Liver (tissue), 9 donors: ENCODE measurements around the gene FHOD1. TPM values are rescaled to one million over a fixed set of nuclear protein-coding genes. Genes with fewer than 3 reads are reported as not detected.

Source experiments
- DNase-seq: peaks from one replicate; pipeline ENCODE4 v3.0.0-alpha.2; 2017; ENCODE audit warnings: low spot score
- H3K27ac ChIP-seq, 2 donors: one replicate each; pipeline ENCODE4 v1.7.0; 2013; ENCODE audit warnings: inconsistent platforms in 2 of 2, low read length in 2 of 2, control low read depth in 1 of 2, low read depth in 1 of 2, mild to moderate bottlenecking in 1 of 2
- H3K27me3 ChIP-seq, 4 donors: one replicate each; pipeline versions ENCODE4 v1.6.1 to v1.7.0; 2013; ENCODE audit warnings: low read length in 3 of 4, inconsistent platforms in 1 of 4, mild to moderate bottlenecking in 1 of 4, moderate library complexity in 1 of 4; ENCODE audit not compliant: control insufficient read depth in 4 of 4, insufficient read depth in 4 of 4
- H3K36me3 ChIP-seq, 4 donors: one replicate each; pipeline versions ENCODE4 v1.6.1 to v1.7.0; 2013; ENCODE audit warnings: low read length in 3 of 4, mild to moderate bottlenecking in 3 of 4, low read depth in 1 of 4, moderate library complexity in 1 of 4; ENCODE audit not compliant: control insufficient read depth in 4 of 4, insufficient read depth in 3 of 4
- H3K4me1 ChIP-seq, 4 donors: one replicate each; pipeline versions ENCODE4 v1.6.1 to v1.7.0; 2013; ENCODE audit warnings: low read length in 3 of 4, mild to moderate bottlenecking in 3 of 4, moderate library complexity in 1 of 4; ENCODE audit not compliant: control insufficient read depth in 4 of 4, insufficient read depth in 4 of 4
- H3K4me3 ChIP-seq, 3 donors: one replicate each; pipeline versions ENCODE4 v1.6.1 to v1.7.0; 2013; ENCODE audit warnings: low read length in 3 of 3, control low read depth in 1 of 3, low read depth in 1 of 3, mild to moderate bottlenecking in 1 of 3
- H3K9ac ChIP-seq, 2 donors: one replicate each; pipeline ENCODE4 v1.7.0; 2013; ENCODE audit warnings: low read length in 2 of 2, mild to moderate bottlenecking in 2 of 2, moderate library complexity in 2 of 2, control low read depth in 1 of 2, low read depth in 1 of 2
- H3K9me3 ChIP-seq, 4 donors: one replicate each; pipeline versions ENCODE4 v1.6.1 to v1.7.0; 2013; ENCODE audit warnings: low read length in 3 of 4; ENCODE audit not compliant: control insufficient read depth in 4 of 4
- ATF3 ChIP-seq: IDR thresholded peaks from 2 replicates; pipeline ENCODE4 v1.6.1; 2016; ENCODE audit warnings: antibody characterized with exemption
- CTCF ChIP-seq: fragments of 150-350 bp; IDR thresholded peaks from 2 replicates; pipeline ENCODE4 v1.5.1; 2017; ENCODE audit warnings: improper control_type of control experiment, low read depth, low read length; ENCODE audit not compliant: missing input control
- FOXA1 ChIP-seq: IDR thresholded peaks from 2 replicates; pipeline ENCODE4 v1.6.1; 2016; ENCODE audit warnings: antibody characterized with exemption
- FOXA2 ChIP-seq: IDR thresholded peaks from 2 replicates; pipeline ENCODE4 v1.6.1; 2016; ENCODE audit warnings: antibody characterized with exemption
- GABPA ChIP-seq, 2 donors: IDR thresholded peaks in 1 of 2; conservative IDR thresholded peaks in 1 of 2; 2 replicates each; pipeline ENCODE4 v1.6.1; 2016; ENCODE audit warnings: antibody characterized with exemption in 2 of 2, mild to moderate bottlenecking in 1 of 2, moderate library complexity in 1 of 2
- HNF4A ChIP-seq, 2 donors: conservative IDR thresholded peaks; 2 replicates each; pipeline ENCODE4 v1.6.1; 2016; ENCODE audit warnings: antibody characterized with exemption in 2 of 2, mild to moderate bottlenecking in 2 of 2
- HNF4G ChIP-seq: IDR thresholded peaks from 2 replicates; pipeline ENCODE4 v1.6.1; 2016; ENCODE audit warnings: antibody characterized with exemption
- JUND ChIP-seq, 2 donors: IDR thresholded peaks; 2 replicates each; pipeline ENCODE4 v1.6.1; 2016; ENCODE audit warnings: antibody characterized with exemption in 2 of 2
- MAX ChIP-seq: IDR thresholded peaks from 2 replicates; pipeline ENCODE4 v1.6.1; 2016; ENCODE audit warnings: antibody characterized with exemption
- NR2F2 ChIP-seq: IDR thresholded peaks from 2 replicates; pipeline ENCODE4 v1.6.1; 2016; ENCODE audit warnings: antibody characterized with exemption
- RAD21 ChIP-seq, 2 donors: IDR thresholded peaks; 2 replicates each; pipeline ENCODE4 v1.6.1; 2016; ENCODE audit warnings: antibody characterized with exemption in 2 of 2, mild to moderate bottlenecking in 2 of 2
- REST ChIP-seq: IDR thresholded peaks from 2 replicates; pipeline ENCODE4 v1.6.1; 2016; ENCODE audit warnings: antibody characterized with exemption, mild to moderate bottlenecking
- RXRA ChIP-seq, 2 donors: IDR thresholded peaks; 2 replicates each; pipeline ENCODE4 v1.6.1; 2017 to 2018; ENCODE audit warnings: antibody characterized with exemption in 2 of 2, mild to moderate bottlenecking in 1 of 2
- SP1 ChIP-seq: IDR thresholded peaks from 2 replicates; pipeline ENCODE4 v1.6.1; 2018; ENCODE audit warnings: antibody characterized with exemption, mild to moderate bottlenecking
- TAF1 ChIP-seq: conservative IDR thresholded peaks from 2 replicates; pipeline ENCODE4 v1.6.1; 2016; ENCODE audit warnings: antibody characterized with exemption, mild to moderate bottlenecking
- YY1 ChIP-seq: IDR thresholded peaks from 2 replicates; pipeline ENCODE4 v1.6.1; 2016; ENCODE audit warnings: antibody characterized with exemption, mild to moderate bottlenecking
- ZBTB33 ChIP-seq: IDR thresholded peaks from 2 replicates; pipeline ENCODE4 v1.6.1; 2016; ENCODE audit warnings: antibody characterized with exemption
- WGBS: extraction: QIAGEN DNeasy Blood & Tissue Kit; methylation state at CpG from one replicate; pipeline ENCODE4 v1.1.7; 2013; 5-methylcytosine and 5-hydroxymethylcytosine counted together
- polyA plus RNA-seq, 2 donors: library from polyadenylated mRNA; stranded (reverse) in 1 of 2; unstranded in 1 of 2; fragments of 200-250 nt in 1 of 2; fragments of >200 nt in 1 of 2; fragmentation: Nextera tagmentation in 1 of 2; extraction: Ambion mirVana in 1 of 2; gene quantifications; one replicate each; pipeline versions ENCODE4 v1.2.1 to v1.2.3, GENCODE V29; 2013 to 2015
- total RNA-seq, 2 donors: library from RNA; depleted of rRNA; stranded (reverse); fragments of >200 nt; gene quantifications; one replicate each; pipeline ENCODE4 v1.2.3, GENCODE V29; 2014
- donor health status: healthy.
- donor health status: healthy.
- donor health status: healthy.
- donor health status: healthy.
- donor health status: healthy.

FHOD1 gene
- total and polyA plus RNA-seq, 4 donors, result 2.2 to 6.4 (median 4.1) TPM

GRCh38 chr16:67275321-67275720 is 28.0 kb upstream of the FHOD1 start:
- DNase-seq, result no peak
- no peak overlapping the region for H3K27ac ChIP-seq
- no peaks in the 10 kb centered on the region for H3K4me1 ChIP-seq
- 77% methylated on average over 2 of the region's 2 CpGs for WGBS
- H3K36me3 ChIP-seq, result no peaks in the 10 kb centered on the region
- TF ChIP-seq NR2F2, result no peak
- TF ChIP-seq SP1, result no peak
- TF ChIP-seq FOXA1, result no peak
- no peak for TF ChIP-seq ZBTB33
- no peak for TF ChIP-seq FOXA2
- TF ChIP-seq ATF3, result no peak
- no peak for TF ChIP-seq MAX
- no peak for TF ChIP-seq REST
- TF ChIP-seq JUND (IDR thresholded peaks at IDR 0.05), result no peak
- no peak for TF ChIP-seq HNF4G
- no peak for TF ChIP-seq GABPA (IDR thresholded peaks at IDR 0.05 in 1 of 2, conservative IDR thresholded peaks at IDR 0.05 in 1 of 2)
- TF ChIP-seq YY1, result no peak
- TF ChIP-seq HNF4A (conservative IDR thresholded peaks at IDR 0.05), result no peak
- TF ChIP-seq CTCF, result no peak
- TF ChIP-seq RAD21 (IDR thresholded peaks at IDR 0.05), result no peak
- no peak for TF ChIP-seq RXRA (IDR thresholded peaks at IDR 0.05)
- no peaks in the 10 kb centered on the region for H3K9me3 ChIP-seq
- H3K4me3 ChIP-seq, result no peak overlapping the region
- no peaks in the 10 kb centered on the region for H3K27me3 ChIP-seq
- H3K9ac ChIP-seq, result no peak overlapping the region

- Histone ChIP-seq H3K27ac (no peak overlapping the region), H3K9me3 (no peaks in the 10 kb centered on the region), H3K9ac (no peak overlapping the region), H3K36me3 (no peaks in the 10 kb centered on the region), H3K4me1 (no peaks in the 10 kb centered on the region), H3K27me3 (no peaks in the 10 kb centered on the region), H3K4me3 (no peak overlapping the region)
- no peak for DNase-seq
- 95% methylated on average over 4 of the region's 4 CpGs for WGBS
- no peak for TF ChIP-seq FOXA2
- TF ChIP-seq HNF4G, result no peak
- TF ChIP-seq TAF1, result no peak
- no peak for TF ChIP-seq JUND (IDR thresholded peaks at IDR 0.05)
- no peak for TF ChIP-seq RAD21 (IDR thresholded peaks at IDR 0.05)
- TF ChIP-seq ATF3, result no peak
- TF ChIP-seq FOXA1, result no peak
- no peak for TF ChIP-seq GABPA (IDR thresholded peaks at IDR 0.05 in 1 of 2, conservative IDR thresholded peaks at IDR 0.05 in 1 of 2)
- no peak for TF ChIP-seq CTCF
- TF ChIP-seq SP1, result no peak
- TF ChIP-seq RXRA (IDR thresholded peaks at IDR 0.05), result no peak
- no peak for TF ChIP-seq REST
- no peak for TF ChIP-seq HNF4A (conservative IDR thresholded peaks at IDR 0.05)
- no peak for TF ChIP-seq YY1
- TF ChIP-seq NR2F2, result no peak
These were observed 24.2 kb upstream of the FHOD1 start for GRCh38 chr16:67271446-67271845.
